OCI-LY1 (cell line): ENCODE results near the gene ARHGAP25.

Experiments
- H2AFZ ChIP-seq: fragments of 200-600 bp; sonication (generic), shearing (Covaris generic); 2 replicates; pipeline ENCODE4 v1.6.0; 2014; ENCODE audit warnings: antibody characterized with exemption, mild to moderate bottlenecking, low read length
- H3F3A ChIP-seq: fragments of 200-600 bp; sonication (generic), shearing (Covaris generic); 2 replicates; pipeline ENCODE4 v1.6.0; 2014; ENCODE audit warnings: mild to moderate bottlenecking, antibody characterized with exemption, low read length, moderate library complexity; ENCODE audit not compliant: insufficient read depth
- H3K27ac ChIP-seq: fragments of 200-600 bp; sonication (generic); 2 replicates; pipeline ENCODE4 v1.5.1; 2014; ENCODE audit warnings: low read length, mixed run types, mild to moderate bottlenecking, low read depth; ENCODE audit not compliant: poor library complexity, severe bottlenecking
- H3K27me3 ChIP-seq: fragments of 200-600 bp; sonication (generic); 2 replicates; pipeline ENCODE4 v1.6.0; 2014; ENCODE audit warnings: antibody characterized with exemption, mild to moderate bottlenecking, low read length, moderate library complexity; ENCODE audit not compliant: insufficient read depth
- H3K36me3 ChIP-seq: fragments of 200-600 bp; sonication (generic); 2 replicates; pipeline ENCODE4 v1.6.1; 2014; ENCODE audit warnings: mild to moderate bottlenecking, antibody characterized with exemption, low read length, moderate library complexity, mixed read lengths; ENCODE audit not compliant: insufficient read depth
- H3K4me1 ChIP-seq: fragments of 200-600 bp; sonication (generic); 2 replicates; pipeline ENCODE4 v1.5.1; 2014; ENCODE audit warnings: mild to moderate bottlenecking, low read length, moderate library complexity; ENCODE audit not compliant: insufficient read depth, severe bottlenecking
- H3K4me2 ChIP-seq: fragments of 200-600 bp; sonication (generic), shearing (Covaris generic); 2 replicates; pipeline ENCODE4 v1.6.1; 2014; ENCODE audit warnings: low read length
- H3K4me3 ChIP-seq: fragments of 200-600 bp; sonication (generic); 2 replicates; pipeline ENCODE4 v1.5.1; 2014; ENCODE audit warnings: low read length, low read depth, mild to moderate bottlenecking, mixed read lengths; ENCODE audit not compliant: poor library complexity, severe bottlenecking
- H3K79me2 ChIP-seq: fragments of 200-600 bp; shearing (Covaris generic); 2 replicates; pipeline ENCODE4 v1.6.1; 2016; ENCODE audit warnings: mixed run types, low read length, mixed read lengths; ENCODE audit not compliant: insufficient read depth
- H3K9ac ChIP-seq: fragments of 200-600 bp; sonication (generic), shearing (Covaris generic); 2 replicates; pipeline ENCODE4 v1.6.1; 2014; ENCODE audit warnings: mild to moderate bottlenecking, low read length, mixed read lengths
- H3K9me2 ChIP-seq: fragments of 200-600 bp; sonication (generic), shearing (Covaris generic); 2 replicates; pipeline ENCODE4 v1.6.1; 2014; ENCODE audit warnings: low read depth, mild to moderate bottlenecking, low read length, mixed read lengths
- H3K9me3 ChIP-seq: fragments of 200-600 bp; shearing (Covaris generic); 2 replicates; pipeline ENCODE4 v1.6.1; 2014; ENCODE audit warnings: low read length, mixed read lengths
- H4K20me1 ChIP-seq: fragments of 200-600 bp; sonication (generic), shearing (Covaris generic); 2 replicates; pipeline ENCODE4 v1.6.0; 2016; ENCODE audit warnings: mild to moderate bottlenecking, low read length; ENCODE audit not compliant: insufficient read depth
- EZH2 ChIP-seq: fragments of 200-600 bp; sonication (generic), shearing (Covaris generic); IDR thresholded peaks from 2 replicates; pipeline ENCODE4 v1.8.0; 2017; ENCODE audit warnings: borderline replicate concordance, mixed run types, mild to moderate bottlenecking, antibody characterized with exemption, low read length, moderate library complexity, mixed read lengths
- TF ChIP-seq, protein P1 (sequence below): fragments of 200-600 bp; sonication (generic), shearing (Covaris generic); IDR thresholded peaks from 2 replicates; pipeline ENCODE4 v1.5.1; 2017; ENCODE audit warnings: mild to moderate bottlenecking, antibody characterized with exemption, low read length, moderate library complexity, mixed read lengths

Gene ARHGAP25

DNA sequence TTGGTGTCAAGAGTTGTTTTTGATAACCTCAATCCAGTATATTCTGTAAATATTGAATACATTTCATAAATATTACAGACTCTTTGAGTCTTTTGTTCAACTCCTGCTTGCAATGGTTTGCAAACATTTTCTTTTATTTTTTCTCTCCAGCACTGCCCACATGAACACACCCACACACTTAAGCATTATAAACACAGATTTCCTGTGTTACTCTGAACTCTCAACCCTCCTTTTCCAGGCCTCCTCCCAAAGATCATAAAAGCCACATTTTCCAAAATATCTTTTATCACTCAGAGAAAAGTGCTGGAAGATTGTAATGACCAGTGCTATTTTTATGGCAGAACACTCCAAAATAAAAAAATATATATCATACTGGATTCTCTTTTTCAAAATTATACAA lies 20.5 kb downstream of the ARHGAP25 start:
- no peak for TF ChIP-seq EZH2
- TF ChIP-seq, protein P1, sequence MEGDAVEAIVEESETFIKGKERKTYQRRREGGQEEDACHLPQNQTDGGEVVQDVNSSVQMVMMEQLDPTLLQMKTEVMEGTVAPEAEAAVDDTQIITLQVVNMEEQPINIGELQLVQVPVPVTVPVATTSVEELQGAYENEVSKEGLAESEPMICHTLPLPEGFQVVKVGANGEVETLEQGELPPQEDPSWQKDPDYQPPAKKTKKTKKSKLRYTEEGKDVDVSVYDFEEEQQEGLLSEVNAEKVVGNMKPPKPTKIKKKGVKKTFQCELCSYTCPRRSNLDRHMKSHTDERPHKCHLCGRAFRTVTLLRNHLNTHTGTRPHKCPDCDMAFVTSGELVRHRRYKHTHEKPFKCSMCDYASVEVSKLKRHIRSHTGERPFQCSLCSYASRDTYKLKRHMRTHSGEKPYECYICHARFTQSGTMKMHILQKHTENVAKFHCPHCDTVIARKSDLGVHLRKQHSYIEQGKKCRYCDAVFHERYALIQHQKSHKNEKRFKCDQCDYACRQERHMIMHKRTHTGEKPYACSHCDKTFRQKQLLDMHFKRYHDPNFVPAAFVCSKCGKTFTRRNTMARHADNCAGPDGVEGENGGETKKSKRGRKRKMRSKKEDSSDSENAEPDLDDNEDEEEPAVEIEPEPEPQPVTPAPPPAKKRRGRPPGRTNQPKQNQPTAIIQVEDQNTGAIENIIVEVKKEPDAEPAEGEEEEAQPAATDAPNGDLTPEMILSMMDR = no peak
- H3K4me1 ChIP-seq = peaks cover 38% of the 10 kb centered on the region
- no peak overlapping the region for H3K9ac ChIP-seq
- no peak overlapping the region for H3K27ac ChIP-seq
- H2AFZ ChIP-seq = no peak overlapping the region
- H3K79me2 ChIP-seq = peaks cover 32% of the 10 kb centered on the region
- no peaks in the 10 kb centered on the region for H4K20me1 ChIP-seq
- no peak overlapping the region for H3K4me3 ChIP-seq
- H3K36me3 ChIP-seq = peaks cover 60% of the 10 kb centered on the region
- no peaks in the 10 kb centered on the region for H3K9me2 ChIP-seq
- H3K27me3 ChIP-seq = no peaks in the 10 kb centered on the region
- H3K9me3 ChIP-seq = peaks cover 13% of the 10 kb centered on the region
- no peak overlapping the region for H3K4me2 ChIP-seq
- H3F3A ChIP-seq = no peaks in the 10 kb centered on the region

DNA sequence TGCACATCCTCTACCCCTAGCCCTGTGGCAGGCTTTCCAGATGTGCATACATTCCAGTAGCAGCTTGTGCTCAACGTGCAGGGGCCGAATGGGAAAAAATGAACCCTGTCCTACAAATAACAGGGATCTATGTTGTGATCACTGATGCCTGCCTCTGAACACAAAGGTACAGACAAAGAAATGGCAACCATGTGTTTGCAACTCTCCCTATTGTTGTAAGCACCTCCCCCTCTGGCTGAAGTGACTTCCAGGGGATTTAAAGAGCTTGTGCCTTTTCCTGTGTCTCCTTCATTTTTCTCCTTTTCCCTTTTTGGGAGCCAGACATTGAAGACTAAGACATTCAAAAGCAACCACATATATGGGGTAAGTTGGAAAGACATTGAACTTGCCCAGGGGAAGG lies 21.6 kb downstream of the ARHGAP25 start:
- Histone ChIP-seq H3K9me3 (peaks cover 13% of the 10 kb centered on the region), H3K9me2 (no peaks in the 10 kb centered on the region), H3K4me1 (peaks cover 42% of the 10 kb centered on the region), H4K20me1 (no peaks in the 10 kb centered on the region), H3K27ac (no peak overlapping the region), H3K36me3 (peaks cover 60% of the 10 kb centered on the region), H3K79me2 (peaks cover 32% of the 10 kb centered on the region), H3K4me2 (no peak overlapping the region), H3K4me3 (no peak overlapping the region), H3K9ac (no peak overlapping the region), H3F3A (no peaks in the 10 kb centered on the region), H2AFZ (no peak overlapping the region), H3K27me3 (no peaks in the 10 kb centered on the region)
- TF ChIP-seq, protein P1 = no peak
- no peak for TF ChIP-seq EZH2

DNA sequence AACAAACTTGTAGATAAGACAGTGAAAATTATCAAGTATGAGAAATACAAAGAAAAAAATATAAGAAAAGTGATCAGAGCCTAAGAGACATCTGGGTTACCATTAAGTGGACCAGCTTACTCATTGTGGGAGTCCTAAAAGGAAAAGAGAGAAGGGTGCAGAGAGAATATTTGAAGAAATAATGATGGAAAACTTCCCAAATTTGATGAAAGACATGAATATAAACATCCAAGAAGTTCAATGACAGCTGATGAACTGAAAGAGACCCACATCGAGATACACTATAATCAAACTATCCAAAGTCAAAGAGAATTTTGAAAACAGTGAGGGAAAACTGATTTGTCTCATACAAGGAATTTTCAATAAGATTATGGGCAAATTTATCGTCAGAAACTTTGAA lies 22.5 kb downstream of the ARHGAP25 start:
- no peak overlapping the region for H3K9ac ChIP-seq
- H3K9me3 ChIP-seq = peaks cover 13% of the 10 kb centered on the region
- H3K9me2 ChIP-seq = no peaks in the 10 kb centered on the region
- H3K4me2 ChIP-seq = no peak overlapping the region
- H3F3A ChIP-seq = no peaks in the 10 kb centered on the region
- peaks cover 29% of the 10 kb centered on the region for H3K79me2 ChIP-seq
- TF ChIP-seq EZH2 = no peak
- TF ChIP-seq, protein P1 = no peak
- no peaks in the 10 kb centered on the region for H3K27me3 ChIP-seq
- peaks cover 42% of the 10 kb centered on the region for H3K4me1 ChIP-seq
- H3K27ac ChIP-seq = no peak overlapping the region
- no peaks in the 10 kb centered on the region for H4K20me1 ChIP-seq
- no peak overlapping the region for H2AFZ ChIP-seq
- H3K36me3 ChIP-seq = peaks cover 60% of the 10 kb centered on the region
- no peak overlapping the region for H3K4me3 ChIP-seq
